Vagina (tissue), 2 donors: ENCODE results near the gene GMEB2.

Experiments used
- POLR2A ChIP-seq, 2 donors: fragments of 450-650 bp; IDR thresholded peaks; one replicate each; pipeline ENCODE4 v1.6.1; 2017; ENCODE audit warnings: antibody characterized with exemption in 2 of 2, mild to moderate bottlenecking in 2 of 2, moderate library complexity in 2 of 2
- POLR2AphosphoS5 ChIP-seq, 2 donors: sonication (generic); formaldehyde crosslinking; IDR thresholded peaks; one replicate each; pipeline ENCODE4 v1.9.0; 2017; ENCODE audit warnings: antibody characterized with exemption in 2 of 2, mild to moderate bottlenecking in 2 of 2, low read depth in 1 of 2; ENCODE audit not compliant: insufficient read depth in 1 of 2
- TF ChIP-seq, protein P1 (sequence below), 3 experiments: fragments of 450-650 bp in 2 of 3; fragments of 200-600 bp in 1 of 3; sonication (generic) in 1 of 3; IDR thresholded peaks; one replicate each; pipeline ENCODE4 v1.5.1; 2017 to 2019; ENCODE audit warnings: antibody characterized with exemption in 3 of 3, mild to moderate bottlenecking in 2 of 3, moderate library complexity in 2 of 3

DNA sequence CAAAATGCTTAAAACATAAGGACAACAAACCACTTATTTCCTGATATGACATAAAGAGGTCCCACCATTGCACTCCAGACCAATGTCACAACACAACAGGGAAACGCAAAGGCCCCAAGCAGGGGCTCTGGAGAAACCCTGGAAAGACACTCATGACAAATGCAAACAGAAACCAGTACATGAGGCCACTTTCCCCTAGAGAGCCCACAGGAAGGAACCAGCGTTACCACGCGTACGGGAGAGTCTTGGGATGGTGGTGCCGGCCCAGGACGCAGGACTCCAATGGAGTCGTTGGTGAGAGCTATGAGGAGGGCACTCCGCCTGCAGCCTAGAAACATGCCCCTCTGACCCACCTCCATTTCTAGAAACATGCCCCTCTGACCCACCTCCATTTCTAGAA lies 20.2 kb downstream of the GMEB2 start:
- no peak for TF ChIP-seq POLR2A (IDR thresholded peaks at IDR 0.05)
- TF ChIP-seq, protein P1, sequence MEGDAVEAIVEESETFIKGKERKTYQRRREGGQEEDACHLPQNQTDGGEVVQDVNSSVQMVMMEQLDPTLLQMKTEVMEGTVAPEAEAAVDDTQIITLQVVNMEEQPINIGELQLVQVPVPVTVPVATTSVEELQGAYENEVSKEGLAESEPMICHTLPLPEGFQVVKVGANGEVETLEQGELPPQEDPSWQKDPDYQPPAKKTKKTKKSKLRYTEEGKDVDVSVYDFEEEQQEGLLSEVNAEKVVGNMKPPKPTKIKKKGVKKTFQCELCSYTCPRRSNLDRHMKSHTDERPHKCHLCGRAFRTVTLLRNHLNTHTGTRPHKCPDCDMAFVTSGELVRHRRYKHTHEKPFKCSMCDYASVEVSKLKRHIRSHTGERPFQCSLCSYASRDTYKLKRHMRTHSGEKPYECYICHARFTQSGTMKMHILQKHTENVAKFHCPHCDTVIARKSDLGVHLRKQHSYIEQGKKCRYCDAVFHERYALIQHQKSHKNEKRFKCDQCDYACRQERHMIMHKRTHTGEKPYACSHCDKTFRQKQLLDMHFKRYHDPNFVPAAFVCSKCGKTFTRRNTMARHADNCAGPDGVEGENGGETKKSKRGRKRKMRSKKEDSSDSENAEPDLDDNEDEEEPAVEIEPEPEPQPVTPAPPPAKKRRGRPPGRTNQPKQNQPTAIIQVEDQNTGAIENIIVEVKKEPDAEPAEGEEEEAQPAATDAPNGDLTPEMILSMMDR (IDR thresholded peaks at IDR 0.05), result no peak
- no peak for TF ChIP-seq POLR2AphosphoS5 (IDR thresholded peaks at IDR 0.05; ENCODE audit: insufficient read depth in 1 of 2, low read depth in 1 of 2)
